Erythroblast (primary cell): ENCODE results near the gene QRICH1.

Experiments used
- DNase-seq, 2 experiments: peaks; one replicate each; lab custom pipeline; 2025; lab: John Stamatoyannopoulos, UW
- GATA1 ChIP-seq: IDR thresholded peaks from 2 replicates; pipeline ENCODE4 v1.6.1; 2011; ENCODE audit warnings: low read depth, mild to moderate bottlenecking, control low read depth, low read length, moderate library complexity
- POLR2A ChIP-seq: IDR thresholded peaks from 2 replicates; pipeline ENCODE4 v1.6.1; 2011; ENCODE audit warnings: mild to moderate bottlenecking, low read length

Gene QRICH1

DNA sequence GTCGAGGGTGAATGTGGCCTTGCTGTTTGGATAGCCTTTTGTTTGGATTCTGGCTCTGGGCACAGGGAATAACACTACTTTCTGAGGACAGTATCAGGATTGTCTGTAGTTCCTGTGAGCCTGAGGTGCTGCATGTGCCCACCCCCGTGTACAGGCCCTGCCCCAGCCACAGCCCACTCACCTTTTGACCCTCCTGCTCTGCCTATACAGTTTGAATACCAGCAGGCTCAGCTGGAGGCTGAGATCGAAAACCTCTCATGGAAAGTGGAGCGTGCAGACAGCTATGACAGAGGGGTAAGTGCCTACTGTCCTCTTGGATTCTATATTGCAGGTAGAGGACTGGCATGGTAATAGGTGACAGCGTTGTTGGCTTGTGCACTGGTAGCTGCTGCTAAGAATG lies 111.2 kb downstream of the QRICH1 start:
- no peak for DNase-seq
- TF ChIP-seq GATA1 (no peak), POLR2A (no peak)

DNA sequence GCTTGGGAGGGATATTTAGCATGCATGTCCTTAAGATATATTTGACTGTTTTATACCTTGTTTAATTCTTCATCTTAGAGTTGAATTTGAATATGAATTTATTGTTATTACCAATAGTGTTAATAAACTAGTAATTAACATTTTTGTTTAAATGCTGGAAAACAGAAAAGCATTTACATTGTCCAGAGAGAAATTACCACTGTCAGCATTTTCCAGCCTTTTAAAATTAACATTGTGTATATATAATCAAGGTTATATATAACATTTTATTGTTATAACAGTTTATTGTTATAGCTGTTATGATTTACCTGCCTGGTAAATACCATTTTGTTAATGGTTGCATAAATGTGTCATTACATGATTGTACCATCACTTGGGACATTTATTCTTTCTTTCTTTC lies 111.9 kb downstream of the QRICH1 start:
- no peak for TF ChIP-seq GATA1
- TF ChIP-seq POLR2A = no peak
- DNase-seq = no peak

DNA sequence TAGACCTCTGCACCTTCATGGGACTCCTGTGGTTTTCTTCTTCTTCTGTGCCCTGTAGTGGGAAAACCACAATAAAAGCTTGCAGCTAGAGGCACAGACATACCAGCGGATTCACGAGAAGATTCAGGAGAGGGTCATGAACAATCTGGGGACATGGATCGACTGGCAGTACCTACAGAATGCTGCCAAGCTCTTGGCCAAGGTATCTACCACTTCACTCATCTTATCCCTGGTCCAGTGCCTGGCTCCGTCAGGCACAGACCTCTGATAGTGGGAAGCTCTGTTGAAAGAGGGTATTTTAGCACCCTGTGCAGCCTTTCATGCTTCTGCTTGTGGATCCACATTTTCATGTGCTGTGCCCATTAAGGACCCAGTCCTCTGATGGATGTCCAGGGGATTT lies 113.6 kb downstream of the QRICH1 start:
- no peak for DNase-seq
- TF ChIP-seq POLR2A = no peak
- TF ChIP-seq GATA1 = no peak
